Muscle layer of colon (tissue), 2 donors: ENCODE measurements around the gene TUT4.
A peak's percentile ranks its signal among the peaks of the same experiment; 100 is the strongest.

Experiments used
- H3K27ac ChIP-seq: one replicate; pipeline ENCODE4 v1.7.0; 2013; ENCODE audit warnings: low read depth, mild to moderate bottlenecking, low read length, moderate library complexity
- H3K27me3 ChIP-seq, 2 donors: one replicate each; pipeline ENCODE4 v1.7.0; 2013; ENCODE audit warnings: low read length in 2 of 2, mild to moderate bottlenecking in 2 of 2; ENCODE audit not compliant: insufficient read depth in 2 of 2, control insufficient read depth in 1 of 2
- H3K36me3 ChIP-seq: one replicate; pipeline ENCODE4 v1.7.0; 2013; ENCODE audit warnings: mild to moderate bottlenecking, low read length; ENCODE audit not compliant: insufficient read depth
- H3K4me1 ChIP-seq: one replicate; pipeline ENCODE4 v1.7.0; 2013; ENCODE audit warnings: mild to moderate bottlenecking, low read length; ENCODE audit not compliant: insufficient read depth
- H3K4me3 ChIP-seq, 2 donors: one replicate each; pipeline ENCODE4 v1.7.0; 2013; ENCODE audit warnings: low read length in 2 of 2, low read depth in 1 of 2, mild to moderate bottlenecking in 1 of 2, moderate library complexity in 1 of 2
- H3K9ac ChIP-seq: one replicate; pipeline ENCODE4 v1.7.0; 2013; ENCODE audit warnings: low read length
- H3K9me3 ChIP-seq: one replicate; pipeline ENCODE4 v1.7.0; 2013; ENCODE audit warnings: mild to moderate bottlenecking, low read length
- donor health status: abdominal sarcoma.
- donor health status: Adenocarcinoma of cecum.

TUT4 gene

GRCh38 chr1:52552505-52553361 is at the start of gene TUT4:
Gene TUT4 (minus strand): TSS chr1:52553092. CDS start chr1:52526280, 26,812 bp downstream.
- peak within 1 kb of the TSS; percentile 86 for H3K9ac ChIP-seq
- no peaks in the 10 kb centered on the region for H3K27me3 ChIP-seq

GRCh38 chr1:52601991-52602855 is 49.3 kb upstream of the TUT4 start, which contains the start of gene GPX7:
Gene GPX7 (plus strand): TSS chr1:52602371. CDS start chr1:52602410, 39 bp downstream.
- Histone ChIP-seq H3K36me3 (peaks cover 5% of the 10 kb centered on the region), H3K4me1 (peaks cover 25% of the 10 kb centered on the region), H3K27ac (peak within 1 kb of the TSS; percentile 78), H3K9ac (peak within 1 kb of the TSS; percentile 79), H3K4me3 (peak within 1 kb of the TSS; percentile 35 to 75), H3K9me3 (no peaks in the 10 kb centered on the region), H3K27me3 (no peaks in the 10 kb centered on the region)

More at GRCh38 chr1:52552505-52553361, at the start of gene TUT4:
- peak within 1 kb of the TSS; percentile 49 to 86 for H3K4me3 ChIP-seq
- H3K4me1 ChIP-seq = peaks cover 11% of the 10 kb centered on the region
- no peaks in the 10 kb centered on the region for H3K9me3 ChIP-seq
- peak within 1 kb of the TSS; percentile 56 for H3K27ac ChIP-seq
- no peaks in the 10 kb centered on the region for H3K36me3 ChIP-seq

DNA sequence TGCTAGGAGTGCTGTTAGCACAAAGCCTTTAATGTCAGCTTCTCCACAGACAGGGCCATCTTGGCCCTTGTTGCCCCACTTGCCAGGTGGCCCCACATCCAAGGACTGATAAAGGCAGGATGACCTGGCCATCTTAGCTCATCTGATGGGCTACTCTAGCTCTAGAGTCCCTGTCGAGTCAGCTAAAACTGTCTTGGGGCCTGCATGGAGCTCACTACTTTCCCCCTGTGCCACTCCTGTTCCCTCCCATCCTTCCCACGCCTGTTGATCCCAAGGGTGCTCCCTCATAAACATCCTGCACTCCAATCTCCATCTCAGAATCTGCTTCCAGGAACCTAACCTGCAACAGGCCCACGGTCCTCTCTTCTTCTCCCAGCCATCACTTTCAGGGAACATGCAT is 48.6 kb upstream of the TUT4 start:
- Histone ChIP-seq H3K36me3 (no peaks in the 10 kb centered on the region), H3K9ac (peak overlapping the region; percentile 79), H3K27ac (peak overlapping the region; percentile 78), H3K4me3 (peak overlapping the region in 1 of 2 donors; percentile 75), H3K9me3 (no peaks in the 10 kb centered on the region), H3K27me3 (no peaks in the 10 kb centered on the region), H3K4me1 (peaks cover 25% of the 10 kb centered on the region)

- Histone ChIP-seq H3K9ac (no peak overlapping the region), H3K27me3 (no peaks in the 10 kb centered on the region), H3K27ac (no peak overlapping the region), H3K36me3 (no peaks in the 10 kb centered on the region), H3K9me3 (no peaks in the 10 kb centered on the region), H3K4me3 (no peak overlapping the region), H3K4me1 (peaks cover 25% of the 10 kb centered on the region)
Observed at GRCh38 chr1:52600533-52601179, 47.8 kb upstream of the TUT4 start.

GRCh38 chr1:52599236-52599635 is 46.3 kb upstream of the TUT4 start:
- Histone ChIP-seq H3K27ac (no peak overlapping the region), H3K27me3 (no peaks in the 10 kb centered on the region), H3K36me3 (no peaks in the 10 kb centered on the region), H3K4me3 (no peak overlapping the region), H3K9me3 (no peaks in the 10 kb centered on the region), H3K9ac (no peak overlapping the region), H3K4me1 (peaks cover 24% of the 10 kb centered on the region)

GRCh38 chr1:52598729-52599128 is 45.8 kb upstream of the TUT4 start:
- H3K4me1 ChIP-seq = peaks cover 19% of the 10 kb centered on the region
- no peak overlapping the region for H3K4me3 ChIP-seq

GRCh38 chr1:52597912-52598311 is 45.0 kb upstream of the TUT4 start:
- Histone ChIP-seq H3K4me1 (peaks cover 10% of the 10 kb centered on the region), H3K36me3 (no peaks in the 10 kb centered on the region), H3K4me3 (no peak overlapping the region), H3K27me3 (no peaks in the 10 kb centered on the region), H3K27ac (no peak overlapping the region), H3K9ac (no peak overlapping the region), H3K9me3 (no peaks in the 10 kb centered on the region)

More at GRCh38 chr1:52598729-52599128, 45.8 kb upstream of the TUT4 start:
- Histone ChIP-seq H3K36me3 (no peaks in the 10 kb centered on the region), H3K9me3 (no peaks in the 10 kb centered on the region), H3K27me3 (no peaks in the 10 kb centered on the region), H3K9ac (no peak overlapping the region), H3K27ac (no peak overlapping the region)

- Histone ChIP-seq H3K9me3 (no peaks in the 10 kb centered on the region), H3K4me3 (no peak overlapping the region), H3K27ac (no peak overlapping the region), H3K4me1 (no peaks in the 10 kb centered on the region), H3K36me3 (no peaks in the 10 kb centered on the region), H3K27me3 (no peaks in the 10 kb centered on the region), H3K9ac (no peak overlapping the region)
Observed at GRCh38 chr1:52595061-52595460, 42.2 kb upstream of the TUT4 start.

DNA sequence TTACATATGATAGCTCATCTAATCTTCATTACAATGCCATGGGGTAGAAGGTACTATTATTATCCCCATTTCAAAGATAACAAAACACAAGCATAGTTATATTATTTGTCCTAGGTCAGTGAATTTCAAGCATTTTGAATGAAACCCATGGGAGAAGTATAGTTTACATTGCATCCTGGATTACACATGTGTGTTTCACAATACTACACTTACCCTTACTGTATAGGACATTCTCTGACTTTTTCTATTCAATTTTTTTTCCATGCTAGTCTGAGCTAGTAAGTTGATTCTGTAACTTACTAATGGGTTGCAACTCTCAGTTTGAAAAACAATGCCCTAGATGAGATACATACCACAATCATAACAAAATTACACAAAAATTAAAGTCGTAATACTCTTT is 40.6 kb upstream of the TUT4 start:
- H3K9me3 ChIP-seq = no peaks in the 10 kb centered on the region
- no peaks in the 10 kb centered on the region for H3K36me3 ChIP-seq
- no peaks in the 10 kb centered on the region for H3K4me1 ChIP-seq
- no peak overlapping the region for H3K4me3 ChIP-seq
- H3K27me3 ChIP-seq = no peaks in the 10 kb centered on the region
- no peak overlapping the region for H3K27ac ChIP-seq
- H3K9ac ChIP-seq = no peak overlapping the region

- no peak overlapping the region for H3K4me3 ChIP-seq
- no peaks in the 10 kb centered on the region for H3K4me1 ChIP-seq
- H3K9me3 ChIP-seq = no peaks in the 10 kb centered on the region
- H3K27ac ChIP-seq = no peak overlapping the region
- no peak overlapping the region for H3K9ac ChIP-seq
- no peaks in the 10 kb centered on the region for H3K27me3 ChIP-seq
- no peaks in the 10 kb centered on the region for H3K36me3 ChIP-seq
Observed at GRCh38 chr1:52592637-52593323, 39.9 kb upstream of the TUT4 start.
